Psoas muscle (tissue), 8 donors: Measurements from ENCODE around the gene TCP11. TPM values are rescaled to one million over a fixed set of nuclear protein-coding genes. Genes with fewer than 3 reads are reported as not detected.
"Not testable (repeated sequence)": the region's sequence is repeated elsewhere in the genome, so short reads cannot be mapped to it uniquely, and the experiment has no call there.

Experiments
- ATAC-seq, 4 donors: fragments of 200-7000 bp; cut with Tn5 transposase; one replicate each; pipeline ENCODE4 v1.9.1; 2020; ENCODE audit warnings: moderate library complexity in 3 of 4, mild to moderate bottlenecking in 2 of 4
- DNase-seq, 2 donors: peaks; one replicate each; pipeline ENCODE4 v3.0.0-alpha.2; 2020
- H3K27ac ChIP-seq: fragments of 200-600 bp; one replicate; pipeline ENCODE4 v1.8.0; 2022
- H3K27me3 ChIP-seq, 3 donors: fragments of 200-600 bp in 1 of 3; one replicate each; pipeline versions ENCODE4 v1.6.1 to v1.8.0; 2013 to 2022; ENCODE audit warnings: low read length in 2 of 3, mild to moderate bottlenecking in 2 of 3, moderate library complexity in 1 of 3; ENCODE audit not compliant: insufficient read depth in 3 of 3
- H3K36me3 ChIP-seq, 2 donors: fragments of 200-600 bp in 1 of 2; one replicate each; pipeline versions ENCODE4 v1.6.1 to v1.8.0; 2013 to 2022; ENCODE audit warnings: low read depth in 1 of 2, mild to moderate bottlenecking in 1 of 2, moderate library complexity in 1 of 2; ENCODE audit not compliant: insufficient read depth in 1 of 2
- H3K4me1 ChIP-seq: fragments of 200-600 bp; one replicate; pipeline ENCODE4 v1.8.0; 2022
- H3K4me3 ChIP-seq: fragments of 200-600 bp; one replicate; pipeline ENCODE4 v1.8.0; 2022; ENCODE audit warnings: mild to moderate bottlenecking
- H3K9me3 ChIP-seq: fragments of 200-600 bp; one replicate; pipeline ENCODE4 v1.8.0; 2022
- CTCF ChIP-seq: fragments of 200-600 bp; IDR thresholded peaks from one replicate; pipeline ENCODE4 v1.8.0; 2022; ENCODE audit warnings: antibody characterized with exemption
- WGBS, 3 donors: extraction: QIAGEN DNeasy Blood & Tissue Kit; methylation state at CpG; one replicate each; pipeline versions ENCODE4 v1.1.6 to v1.1.7; 2013; 5-methylcytosine and 5-hydroxymethylcytosine counted together
- intact Hi-C, 2 donors: fragments of 100-400 bp; cut with DNase I; formaldehyde crosslinking; loops; one replicate each; pipeline versions ENCODE4 v1.11.0 to v1.14.2; 2022
- polyA plus RNA-seq, 3 donors: library from polyadenylated mRNA; stranded (reverse); fragments of 200-250 nt; gene quantifications; one replicate each; pipeline ENCODE4 v1.2.3, GENCODE V29; 2013
- total RNA-seq, 4 donors: library from RNA; stranded (reverse); fragmentation: NEBNext Ultra II Directional in 2 of 4; extraction: Animal tissue kit (Norgen Biotek cat#: 25700) in 2 of 4; gene quantifications; one replicate each; pipeline versions ENCODE4 v1.2.1 to v1.2.4, GENCODE V29; 2021 to 2023
- donor health status: healthy with polysubstance abuse.
- donor health status: DM: no; HTN: no; CAD: no; lungs with moderate emphysema.
- donor health status: Bipolar disorder and iron deficiency.
- donor health status: healthy.
- donor health status: DM: yes; HTN: yes; CAD: no.
- donor health status: DM: no; HTN: no; CAD: no.
- donor health status: DM: no; HTN: no; CAD: no.
- donor health status: DM: yes; HTN: yes; CAD: no.

TCP11 gene
- total and polyA plus RNA-seq, 7 donors: 0.08 TPM; not detected in 6

- Histone ChIP-seq H3K27ac (no peak overlapping the region), H3K4me1 (no peaks in the 10 kb centered on the region), H3K27me3 (peaks cover 0 to 6% (median 0%) of the 10 kb centered on the region in 3 donors), H3K9me3 (no peaks in the 10 kb centered on the region), H3K36me3 (no peaks in the 10 kb centered on the region), H3K4me3 (no peak overlapping the region)
- 34 to 40% (median 36%) methylated on average over 17 of the region's 17 CpGs for WGBS, 3 donors
- intact Hi-C loops: loop anchor here (1.0 to 5.0 kb wide), 2 partner anchors 67 to 154 kb away; no protein-coding TSS in a partner anchor
- ATAC-seq (peak in 2 of 4 donors; percentile 44 to 79), DNase-seq (peak; percentile 26 to 51)
- peak; percentile 88 for TF ChIP-seq CTCF
Measured at GRCh38 chr6:35139924-35140638, 1.1 kb downstream of the TCP11 start.

- H3K4me1 ChIP-seq: no peaks in the 10 kb centered on the region
- ATAC-seq (no peak), DNase-seq (no peak)
- 78 to 84% (median 83%) methylated on average over 2 of the region's 2 CpGs for WGBS, 3 donors
- no peak overlapping the region for H3K27ac ChIP-seq
- no peaks in the 10 kb centered on the region for H3K36me3 ChIP-seq
- H3K9me3 ChIP-seq: no peaks in the 10 kb centered on the region
- TF ChIP-seq CTCF: no peak
- intact Hi-C loops: no loop called here
- no peak overlapping the region for H3K4me3 ChIP-seq
- H3K27me3 ChIP-seq: peaks cover 0 to 6% (median 0%) of the 10 kb centered on the region in 3 donors
Measured at GRCh38 chr6:35139470-35139869, 1.7 kb downstream of the TCP11 start.

- ATAC-seq, H3K4me1 ChIP-seq, H3K4me3 ChIP-seq, H3K9me3 ChIP-seq, DNase-seq, H3K27me3 ChIP-seq, H3K36me3 ChIP-seq, intact Hi-C loops, H3K27ac ChIP-seq: not testable (repeated sequence)
- 74 to 78% (median 76%) methylated on average over 3 of the region's 3 CpGs for WGBS, 3 donors
Measured at GRCh38 chr6:35138191-35138590, 2.9 kb downstream of the TCP11 start.

- WGBS, 3 donors: 62 to 73% (median 64%) methylated on average over 3 of the region's 4 CpGs
- Histone ChIP-seq H3K9me3 (no peaks in the 10 kb centered on the region), H3K36me3 (no peaks in the 10 kb centered on the region), H3K27me3 (peaks cover 0 to 2% (median 0%) of the 10 kb centered on the region in 3 donors), H3K4me3 (no peak overlapping the region), H3K4me1 (no peaks in the 10 kb centered on the region), H3K27ac (no peak overlapping the region)
- TF ChIP-seq CTCF: no peak
- intact Hi-C loops: no loop called here
- DNase-seq (no peak), ATAC-seq (no peak)
Measured at GRCh38 chr6:35136185-35136584, 5.0 kb downstream of the TCP11 start.

GRCh38 chr6:35128496-35128895 lies 12.6 kb downstream of the TCP11 start:
- no peaks in the 10 kb centered on the region for H3K9me3 ChIP-seq
- DNase-seq (no peak), ATAC-seq (no peak)
- WGBS, 3 donors: 71 to 78% (median 73%) methylated on average over 3 of the region's 3 CpGs
- H3K27me3 ChIP-seq: no peaks in the 10 kb centered on the region
- no peaks in the 10 kb centered on the region for H3K36me3 ChIP-seq
- no peak for TF ChIP-seq CTCF
- H3K4me1 ChIP-seq: no peaks in the 10 kb centered on the region
- intact Hi-C loops: no loop called here
- no peak overlapping the region for H3K27ac ChIP-seq
- no peak overlapping the region for H3K4me3 ChIP-seq
